Karpas-422 (cell line): ENCODE measurements around the gene CHST14. TPM values are rescaled to one million over a fixed set of nuclear protein-coding genes. Genes with fewer than 3 reads are reported as not detected.
A peak's percentile ranks its signal among the peaks of the same experiment; 100 is the strongest.

ENCODE experiments used
- DNase-seq: peaks from one replicate; pipeline ENCODE4 v3.0.0-alpha.2; 2015
- H2AFZ ChIP-seq: fragments of 200-600 bp; sonication (generic); 2 replicates; pipeline ENCODE4 v1.6.1; 2014; ENCODE audit warnings: antibody characterized with exemption, low read length, mixed read lengths
- H3K27ac ChIP-seq: fragments of 200-600 bp; sonication (generic); 2 replicates; pipeline ENCODE4 v1.5.1; 2014; ENCODE audit warnings: mild to moderate bottlenecking, low read length, moderate library complexity
- H3K27me3 ChIP-seq: fragments of 200-600 bp; sonication (generic); 2 replicates; pipeline ENCODE4 v1.6.1; 2014; ENCODE audit warnings: low read length, mixed read lengths
- H3K36me3 ChIP-seq: fragments of 200-600 bp; sonication (generic); 2 replicates; pipeline ENCODE4 v1.6.1; 2014; ENCODE audit warnings: low read length, mixed read lengths; ENCODE audit not compliant: insufficient read depth
- H3K4me1 ChIP-seq: fragments of 200-600 bp; sonication (generic); 2 replicates; pipeline ENCODE4 v1.6.1; 2014; ENCODE audit warnings: mild to moderate bottlenecking, low read length, mixed read lengths
- H3K4me2 ChIP-seq: fragments of 200-600 bp; sonication (generic); 2 replicates; pipeline ENCODE4 v1.6.1; 2014; ENCODE audit warnings: low read length, low read depth, mild to moderate bottlenecking; ENCODE audit not compliant: poor library complexity, severe bottlenecking
- H3K4me3 ChIP-seq: fragments of 200-600 bp; sonication (generic); 2 replicates; pipeline ENCODE4 v1.5.1; 2014; ENCODE audit warnings: mild to moderate bottlenecking, antibody characterized with exemption, low read length, mixed read lengths
- H3K79me2 ChIP-seq: fragments of 200-600 bp; sonication (generic); 2 replicates; pipeline ENCODE4 v1.6.1; 2014; ENCODE audit warnings: mild to moderate bottlenecking, low read length, mixed read lengths
- H3K9ac ChIP-seq: fragments of 200-600 bp; sonication (generic); 2 replicates; pipeline ENCODE4 v1.6.0; 2014; ENCODE audit warnings: low read length
- H3K9me2 ChIP-seq: fragments of 200-600 bp; sonication (generic), shearing (Covaris generic); replicated peaks from 2 replicates; pipeline ENCODE4 v1.6.0; 2014; ENCODE audit warnings: mild to moderate bottlenecking, low read length, moderate library complexity; ENCODE audit not compliant: insufficient read depth
- H3K9me3 ChIP-seq: fragments of 300-700, 200-600 bp; sonication (generic); 2 replicates; pipeline ENCODE4 v1.6.1; 2014; ENCODE audit warnings: low read length, mixed read lengths
- H4K20me1 ChIP-seq: fragments of 200-600 bp; sonication (generic); 2 replicates; pipeline ENCODE4 v1.6.1; 2014; ENCODE audit warnings: mild to moderate bottlenecking, antibody characterized with exemption, low read length, low read depth; ENCODE audit not compliant: insufficient read depth
- total RNA-seq: library from RNA; depleted of rRNA; stranded (reverse); fragments of >200 nt; shearing (Covaris generic); gene quantifications from 2 replicates; pipeline ENCODE4 v1.2.3, GENCODE V29; 2014; ENCODE audit warnings: low replicate concordance; rRNA removed

CHST14 gene
- total RNA-seq, 1 experiment from 2014 or later = 11.6 TPM

DNA sequence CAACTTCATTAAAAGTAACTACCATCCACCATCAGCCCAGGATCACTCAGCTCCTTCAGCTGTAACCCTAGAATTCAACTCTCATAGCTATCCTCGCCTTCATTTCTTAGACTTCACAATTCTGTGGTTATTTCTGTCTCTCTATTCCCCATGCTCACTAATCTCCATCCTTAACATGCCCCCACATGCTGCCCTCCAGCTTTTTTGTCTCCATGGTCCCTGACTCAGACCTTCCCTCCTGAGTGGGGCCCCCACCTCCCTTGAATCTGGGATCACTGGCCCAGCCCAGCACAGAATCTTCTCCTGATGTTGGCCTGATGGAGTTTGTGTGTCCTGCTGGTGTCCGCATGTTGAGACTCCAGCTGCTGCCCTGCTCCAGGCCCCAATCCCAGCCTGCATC, 41.7 kb downstream of the CHST14 start:
- Histone ChIP-seq H3K27me3 (no peaks in the 10 kb centered on the region), H3K36me3 (no peaks in the 10 kb centered on the region), H3K4me1 (peaks cover 17% of the 10 kb centered on the region), H3K4me2 (peak overlapping the region; percentile 82), H2AFZ (peak overlapping the region; percentile 84; the same call in 1 of the 2 replicates), H3K79me2 (no peaks in the 10 kb centered on the region), H3K27ac (no peak overlapping the region), H4K20me1 (no peaks in the 10 kb centered on the region), H3K4me3 (no peak overlapping the region), H3K9ac (no peak overlapping the region), H3K9me3 (no peaks in the 10 kb centered on the region), H3K9me2 (no peaks in the 10 kb centered on the region)
- no peak for DNase-seq

DNA sequence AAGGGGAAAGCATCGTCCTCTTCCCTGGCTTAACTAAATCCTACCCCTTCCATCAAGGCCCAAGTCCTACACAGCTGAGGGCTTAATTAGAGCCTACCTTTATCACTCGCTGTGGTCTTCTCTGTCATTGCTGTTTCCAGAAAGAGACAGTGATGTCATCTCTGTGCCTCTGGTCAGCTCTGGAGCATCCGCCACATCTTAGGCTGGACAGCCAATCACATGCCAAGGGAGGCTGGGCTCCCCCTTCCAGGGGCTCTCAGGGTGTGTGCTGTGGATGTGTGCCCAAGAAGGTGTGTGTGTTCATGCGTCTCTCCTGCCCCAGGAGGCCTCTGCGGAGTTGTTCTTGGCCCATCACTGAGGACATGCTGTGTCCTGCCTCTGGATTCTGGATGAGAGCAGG, 42.8 kb downstream of the CHST14 start:
- no peaks in the 10 kb centered on the region for H3K9me3 ChIP-seq
- no peak overlapping the region for H3K9ac ChIP-seq
- H3K27ac ChIP-seq = no peak overlapping the region
- no peak overlapping the region for H3K4me3 ChIP-seq
- no peaks in the 10 kb centered on the region for H3K9me2 ChIP-seq
- no peak overlapping the region for H3K4me2 ChIP-seq
- no peak for DNase-seq
- H4K20me1 ChIP-seq = no peaks in the 10 kb centered on the region
- H3K79me2 ChIP-seq = no peaks in the 10 kb centered on the region
- H2AFZ ChIP-seq = no peak overlapping the region
- H3K36me3 ChIP-seq = no peaks in the 10 kb centered on the region
- H3K27me3 ChIP-seq = no peaks in the 10 kb centered on the region
- peaks cover 17% of the 10 kb centered on the region for H3K4me1 ChIP-seq

DNA sequence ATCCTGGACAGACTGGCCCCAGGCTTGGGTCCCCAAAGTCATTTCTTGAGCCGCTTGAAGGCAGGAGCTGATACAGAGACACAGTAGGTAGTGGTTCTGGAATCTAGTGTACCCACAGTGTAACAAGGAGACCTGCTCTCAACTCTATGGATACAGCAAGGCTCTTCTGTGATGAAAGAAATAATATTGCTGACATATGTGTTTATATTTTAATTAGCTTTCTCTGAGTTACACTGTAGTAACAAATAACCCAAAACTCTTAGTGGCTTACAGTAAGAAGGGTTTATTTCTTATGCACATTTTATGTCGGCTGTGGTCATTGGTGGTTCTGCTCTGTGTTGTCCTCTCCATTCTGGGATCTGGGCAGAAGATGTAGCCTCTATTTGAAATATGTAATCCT, 45.5 kb downstream of the CHST14 start:
- Histone ChIP-seq H3K9me2 (no peaks in the 10 kb centered on the region), H3K27me3 (no peaks in the 10 kb centered on the region), H3K4me2 (no peak overlapping the region), H3K9me3 (no peaks in the 10 kb centered on the region), H4K20me1 (no peaks in the 10 kb centered on the region), H3K4me3 (no peak overlapping the region), H2AFZ (no peak overlapping the region), H3K27ac (no peak overlapping the region), H3K9ac (no peak overlapping the region), H3K4me1 (peaks cover 26% of the 10 kb centered on the region), H3K79me2 (no peaks in the 10 kb centered on the region), H3K36me3 (no peaks in the 10 kb centered on the region)
- no peak for DNase-seq

Other genes with a start within 250 kb of the CHST14 start
- gene PAK6, start 231.9 kb upstream of the CHST14 start, total RNA-seq = 0.45 and 0.69 TPM in 2 replicates
- gene ANKRD63, start 187.9 kb upstream of the CHST14 start, total RNA-seq = not detected in 2 replicates
- 4.3 and 8.7 TPM in 2 replicates for gene PLCB2, start 163.0 kb upstream of the CHST14 start, total RNA-seq
- 5.8 and 9.2 TPM in 2 replicates for gene INAFM2, start 147.3 kb upstream of the CHST14 start, total RNA-seq
- gene CCDC9B, start 130.0 kb upstream of the CHST14 start, total RNA-seq = 1.2 and 3.1 TPM in 2 replicates
- not detected in 2 replicates for gene PHGR1, start 120.0 kb upstream of the CHST14 start, total RNA-seq
- 0.07 and 2.6 TPM in 2 replicates for gene DISP2, start 112.8 kb upstream of the CHST14 start, total RNA-seq
- 34.5 and 43.1 TPM in 2 replicates for gene KNSTRN, start 88.3 kb upstream of the CHST14 start, total RNA-seq
- 38.1 and 56.4 TPM in 2 replicates for gene IVD, start 65.2 kb upstream of the CHST14 start, total RNA-seq
- 10.3 and 15.4 TPM in 2 replicates for gene BAHD1, start 30.0 kb upstream of the CHST14 start, total RNA-seq
- gene CCDC32, start 94.1 kb downstream of the CHST14 start, total RNA-seq = 21.8 and 25.3 TPM in 2 replicates
- 13.6 and 33.0 TPM in 2 replicates for gene RPUSD2, start 98.3 kb downstream of the CHST14 start, total RNA-seq
- 17.4 and 25.8 TPM in 2 replicates for gene KNL1, start 123.3 kb downstream of the CHST14 start, total RNA-seq
- 8.6 and 11.4 TPM in 2 replicates for gene RAD51, start 224.2 kb downstream of the CHST14 start, total RNA-seq